Eye (tissue), 1 donor: ENCODE measurements around the gene HYAL4.

Experiments
- DNase-seq: peaks from one replicate; pipeline ENCODE4 v3.0.0-alpha.2; 2015

The HYAL4 gene

DNA sequence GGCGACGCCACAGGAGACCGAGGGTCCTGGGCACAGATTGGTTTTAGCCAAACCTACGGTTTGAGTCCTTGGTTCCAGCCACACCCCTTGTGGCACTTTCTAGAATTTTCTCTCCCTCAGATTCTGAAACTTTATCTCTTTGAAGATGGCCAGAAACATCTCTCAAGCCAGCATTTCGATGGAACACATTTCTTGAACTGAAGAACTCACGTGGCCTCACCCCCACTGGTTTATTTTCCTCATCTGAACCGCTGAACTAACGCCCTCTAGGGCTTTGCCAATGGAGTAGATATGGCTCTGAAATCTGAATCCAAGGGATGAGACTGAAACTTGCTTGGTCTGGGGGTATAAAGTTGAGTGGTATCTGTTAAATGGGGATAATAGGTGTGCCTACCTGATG is 73.3 kb downstream of the HYAL4 start:
- DNase-seq, result no peak

DNA sequence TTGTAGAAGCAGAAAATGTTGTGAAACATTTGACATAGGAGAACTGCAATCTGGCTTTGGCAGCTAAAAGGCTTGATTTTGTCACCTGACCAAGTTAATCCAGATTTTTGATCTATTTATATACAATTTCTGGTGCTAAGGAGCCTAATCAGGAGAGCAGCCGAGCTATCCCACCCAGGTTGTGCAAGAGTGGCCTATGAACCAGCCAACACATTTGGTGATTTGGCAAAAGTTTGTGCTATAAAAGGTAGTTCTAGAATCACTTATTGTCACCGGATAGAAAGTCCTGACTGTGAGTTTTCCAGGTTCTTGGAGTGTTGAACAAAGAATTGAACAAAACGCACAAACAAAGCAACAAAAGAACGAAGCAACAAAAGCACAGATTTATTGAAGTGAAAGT is 78.6 kb downstream of the HYAL4 start:
- DNase-seq, result no peak

DNA sequence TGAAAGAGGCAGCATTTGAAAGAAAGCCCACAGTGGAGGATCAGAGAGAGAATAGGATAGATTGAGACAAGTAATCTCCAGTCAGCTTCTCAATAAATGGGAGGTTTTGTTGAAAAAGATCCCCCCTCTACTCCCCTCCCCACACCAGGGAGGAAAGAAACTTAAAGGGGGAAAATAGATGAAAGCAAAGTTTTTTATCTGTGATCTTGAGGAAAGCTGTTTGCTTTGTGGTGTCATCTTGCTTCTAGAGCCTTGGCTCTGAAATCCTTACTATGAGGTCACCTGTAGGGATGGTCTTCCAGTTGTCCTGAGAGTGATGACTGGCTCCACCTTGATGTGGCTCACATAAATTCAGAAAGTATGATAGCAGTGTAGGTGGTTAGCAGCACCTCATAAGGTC is 80.0 kb downstream of the HYAL4 start, which contains the start of gene SPAM1:
Gene SPAM1, plus strand, starts transcription at position 301 of the 400 bp plus-strand sequence. CDS start 28,330 bp downstream, outside the sequence.
- no peak for DNase-seq
